ENCODE results near the gene CLEC16A.

Gene CLEC16A

GRCh38 chr16:11187522-11188023 is 243.2 kb downstream of the CLEC16A start:
- DNase-seq: no peak

- no peak for DNase-seq
Measured at GRCh38 chr16:11188801-11189740, 244.7 kb downstream of the CLEC16A start.

GRCh38 chr16:11190588-11191560 is 246.5 kb downstream of the CLEC16A start:
- no peak for DNase-seq

DNA sequence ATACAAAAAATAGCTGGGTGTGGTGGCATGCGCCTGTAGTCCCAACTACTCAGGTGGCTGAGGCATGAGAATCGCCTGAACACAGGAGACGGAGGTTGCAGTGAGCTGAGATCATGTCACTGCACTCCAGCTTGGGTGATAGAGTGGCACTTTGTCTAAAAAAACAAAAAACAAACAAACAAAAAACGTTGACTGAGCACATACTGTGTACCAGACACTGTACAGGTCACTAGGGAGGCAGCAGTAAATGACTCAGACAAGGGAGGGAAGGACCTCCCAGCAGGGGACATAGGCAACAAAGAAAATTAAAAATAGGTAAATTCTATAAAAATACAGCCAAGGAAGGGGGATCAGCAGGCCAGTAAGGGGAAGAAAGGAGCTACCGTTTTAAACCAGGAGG is 247.3 kb downstream of the CLEC16A start:
- no peak for DNase-seq

- no peak for DNase-seq
Measured at GRCh38 chr16:11193494-11193893, 249.1 kb downstream of the CLEC16A start.

DNA sequence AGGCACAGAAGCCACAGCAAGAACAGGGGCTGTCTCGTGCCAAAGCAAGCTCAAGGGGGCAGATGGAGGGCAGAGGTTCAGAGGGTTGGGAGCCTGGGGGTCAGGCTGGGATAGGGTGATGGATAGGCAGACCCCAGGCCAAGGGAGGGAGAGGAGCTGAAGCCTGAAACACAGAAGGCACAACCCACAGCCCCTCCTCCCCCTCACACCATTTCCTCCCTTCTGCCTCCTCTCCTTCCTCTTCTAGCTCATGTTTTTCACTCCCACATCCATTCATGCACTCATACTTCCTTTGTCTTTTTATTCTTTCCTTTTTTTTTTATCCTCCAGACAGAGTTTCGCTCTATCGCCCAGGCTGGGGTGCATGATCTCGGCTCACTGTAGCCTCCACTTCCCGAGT is 250.5 kb downstream of the CLEC16A start:
- no peak for DNase-seq

GRCh38 chr16:11196286-11196828 is 252.0 kb downstream of the CLEC16A start:
- DNase-seq: no peak

- DNase-seq: no peak
Measured at GRCh38 chr16:11198375-11198774, 254.0 kb downstream of the CLEC16A start.

- peak; percentile 44 for DNase-seq
Measured at GRCh38 chr16:11198828-11199227, 254.5 kb downstream of the CLEC16A start.

- no peak for DNase-seq
Measured at GRCh38 chr16:11200592-11200991, 256.2 kb downstream of the CLEC16A start.

GRCh38 chr16:11201498-11202259 is 257.3 kb downstream of the CLEC16A start:
- DNase-seq: no peak

DNA sequence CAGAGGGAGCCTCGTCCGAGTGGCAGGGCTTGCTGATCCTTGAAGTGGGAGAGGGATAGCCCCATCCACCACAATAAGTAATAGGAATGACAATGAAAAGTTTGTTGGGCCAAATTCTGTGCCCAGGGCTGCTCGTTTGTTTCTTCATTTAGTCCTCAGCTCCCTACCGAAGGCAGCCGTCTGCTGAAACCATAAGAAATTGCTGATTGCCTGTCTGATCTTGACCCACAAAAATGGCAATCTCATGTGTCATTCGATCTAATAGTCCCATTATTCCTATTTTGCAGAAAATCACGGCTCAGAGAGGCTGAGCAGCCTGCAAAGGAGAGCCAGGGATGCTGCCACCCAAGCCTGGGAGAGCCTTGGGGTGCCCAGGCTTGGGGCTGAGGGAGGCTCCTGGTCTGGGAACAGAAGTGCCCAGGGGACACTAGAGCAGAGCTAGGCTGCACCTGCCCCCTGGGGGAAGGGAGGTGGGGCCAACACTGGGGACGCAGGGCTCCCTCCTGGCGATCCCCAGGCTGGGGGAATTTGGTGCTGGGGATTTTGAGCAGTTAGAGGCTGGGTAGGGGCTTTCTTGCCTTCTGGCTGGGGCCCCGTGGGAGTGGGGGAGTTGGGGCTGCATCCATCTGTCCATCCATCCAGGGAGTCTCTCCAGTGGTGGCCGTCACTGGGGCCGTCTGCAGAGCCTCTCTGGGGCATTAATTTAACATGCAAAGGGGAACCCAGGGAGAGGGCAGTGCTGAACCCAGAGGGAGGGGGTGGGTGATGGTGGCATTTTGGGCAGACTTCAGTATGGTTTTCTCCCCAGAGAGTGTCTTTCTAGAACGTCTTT is 258.1 kb downstream of the CLEC16A start:
- no peak for DNase-seq

DNA sequence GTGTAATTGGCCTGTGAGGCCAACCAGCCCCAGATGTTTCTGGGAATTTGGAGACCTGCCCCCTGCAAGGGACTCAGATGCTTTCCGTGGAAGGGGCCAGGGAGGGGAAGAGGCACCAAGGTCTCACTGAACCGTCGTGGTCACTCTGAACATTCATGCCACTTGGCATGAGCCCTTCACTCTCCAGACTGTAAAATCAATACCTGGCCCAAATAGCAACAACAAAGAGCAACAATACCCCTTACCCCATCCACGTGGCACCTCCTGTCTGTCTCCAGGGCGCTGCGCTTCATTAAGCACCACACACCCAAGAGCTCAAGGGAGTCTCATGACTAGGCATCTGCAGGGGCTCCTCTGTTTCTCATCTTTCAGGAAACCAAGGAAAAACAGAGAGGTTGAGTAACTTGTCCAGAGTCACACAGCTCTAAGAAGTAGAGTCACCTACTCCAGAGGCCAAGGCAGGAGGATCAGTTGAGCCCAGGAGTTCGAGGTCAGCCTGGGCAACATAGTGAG is 258.8 kb downstream of the CLEC16A start:
- peak; percentile 30 for DNase-seq

GRCh38 chr16:11204513-11205047 is 260.2 kb downstream of the CLEC16A start:
- no peak for DNase-seq

DNA sequence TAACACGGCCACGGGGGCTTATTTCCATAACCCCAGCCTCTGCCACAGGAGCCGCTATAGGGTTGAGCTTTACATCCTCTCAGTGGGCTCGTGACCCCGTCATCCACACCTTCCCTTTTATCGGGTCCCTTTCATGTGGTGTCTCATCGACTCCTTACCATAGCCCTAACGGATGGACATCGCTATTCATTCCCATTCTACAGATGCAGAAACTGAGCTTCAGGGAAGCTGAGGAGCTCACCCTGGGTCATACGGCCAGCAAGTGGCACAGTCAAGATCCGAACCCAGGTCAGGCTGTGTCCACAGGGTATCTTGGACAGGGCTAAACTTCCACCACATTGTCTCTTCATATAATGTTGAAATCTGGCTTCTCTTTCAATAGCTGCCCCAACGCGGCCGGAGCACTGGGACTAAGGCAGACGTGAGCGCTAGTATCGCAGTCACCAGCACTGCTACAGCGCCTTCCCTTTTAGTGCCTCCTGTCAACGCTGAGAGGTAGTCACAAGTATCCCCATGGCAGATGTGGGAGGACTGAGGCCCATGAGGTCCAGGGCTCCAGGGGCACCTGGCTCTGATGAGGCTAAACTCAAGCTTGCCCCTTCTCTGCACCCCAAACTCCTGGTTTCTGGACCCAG is 260.8 kb downstream of the CLEC16A start:
- no peak for DNase-seq

DNA sequence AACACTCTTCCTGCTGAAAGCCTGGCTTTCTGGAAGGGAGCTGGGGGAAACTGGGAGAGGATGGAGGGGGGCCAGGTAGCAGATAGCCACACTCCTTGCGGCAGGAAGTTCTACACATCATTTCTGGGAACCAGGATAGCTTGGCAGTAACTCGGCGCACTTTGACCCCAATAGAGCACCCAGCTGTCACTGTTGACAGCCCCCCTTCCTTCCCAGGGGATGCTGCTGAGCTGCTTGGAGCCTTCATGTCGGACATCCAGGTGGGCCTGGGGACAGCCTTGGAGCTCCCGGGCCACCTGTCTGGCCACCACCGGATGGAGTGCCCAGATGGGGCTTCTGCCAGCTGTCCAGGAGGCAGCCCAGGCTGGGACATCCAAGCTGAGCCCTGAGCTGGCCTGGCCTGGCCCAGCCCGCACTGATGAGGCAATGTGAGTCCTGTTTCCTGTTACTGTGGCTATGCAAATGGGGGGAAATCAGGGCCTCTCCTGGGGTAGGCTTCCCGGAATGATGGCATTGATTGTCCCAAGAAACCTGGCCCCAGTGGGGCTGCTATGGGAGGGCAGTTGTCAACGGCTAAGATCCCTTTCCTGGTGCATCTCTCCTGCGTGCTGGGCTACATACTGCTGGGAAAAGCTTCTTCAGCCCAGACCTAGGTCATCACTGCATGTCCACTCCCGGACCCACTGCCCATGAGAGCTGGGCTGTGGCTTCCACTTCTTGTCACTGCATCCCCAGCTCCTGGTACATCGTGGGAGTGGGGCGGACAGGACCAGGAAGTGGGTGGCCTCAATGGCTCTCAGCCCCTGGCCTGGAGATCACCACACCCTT is 261.6 kb downstream of the CLEC16A start:
- DNase-seq: no peak

- DNase-seq: no peak
Measured at GRCh38 chr16:11207646-11208045, 263.3 kb downstream of the CLEC16A start.

DNA sequence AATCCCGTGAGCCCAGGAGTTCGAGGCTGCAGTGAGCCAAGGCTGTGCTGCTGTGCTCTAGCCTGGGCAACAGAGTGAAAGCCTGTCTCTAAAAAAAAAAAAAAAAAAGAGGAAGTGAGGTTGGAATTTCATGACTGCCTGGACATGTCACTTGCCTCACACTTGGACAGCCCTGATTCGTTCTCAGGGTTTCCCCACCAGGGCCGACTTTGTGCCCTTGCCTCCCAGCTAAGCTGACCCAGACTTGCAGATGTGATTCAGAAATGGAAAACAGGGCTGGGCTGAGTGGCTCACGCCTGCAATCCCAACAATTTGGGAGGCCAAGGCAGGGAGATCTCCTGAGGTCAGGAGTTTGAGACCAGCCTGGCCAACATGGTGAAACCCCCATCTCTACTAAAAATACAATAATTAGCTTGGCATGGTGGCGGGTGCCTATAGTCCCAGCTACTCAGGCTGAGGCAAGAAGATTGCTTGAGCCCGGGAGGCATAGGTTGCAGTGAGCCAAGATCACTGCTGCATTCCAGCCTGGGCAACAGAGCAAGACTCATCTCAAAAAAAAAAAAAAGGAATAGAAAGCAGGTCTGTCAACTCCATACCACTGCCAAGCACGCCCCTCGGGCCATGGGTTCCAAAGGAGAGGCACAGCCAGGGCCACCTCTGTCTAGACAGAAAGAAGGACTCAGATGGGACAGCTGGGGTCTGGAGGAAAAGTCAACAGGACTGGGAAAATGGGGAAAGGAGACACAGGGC is 264.7 kb downstream of the CLEC16A start:
- no peak for DNase-seq

DNA sequence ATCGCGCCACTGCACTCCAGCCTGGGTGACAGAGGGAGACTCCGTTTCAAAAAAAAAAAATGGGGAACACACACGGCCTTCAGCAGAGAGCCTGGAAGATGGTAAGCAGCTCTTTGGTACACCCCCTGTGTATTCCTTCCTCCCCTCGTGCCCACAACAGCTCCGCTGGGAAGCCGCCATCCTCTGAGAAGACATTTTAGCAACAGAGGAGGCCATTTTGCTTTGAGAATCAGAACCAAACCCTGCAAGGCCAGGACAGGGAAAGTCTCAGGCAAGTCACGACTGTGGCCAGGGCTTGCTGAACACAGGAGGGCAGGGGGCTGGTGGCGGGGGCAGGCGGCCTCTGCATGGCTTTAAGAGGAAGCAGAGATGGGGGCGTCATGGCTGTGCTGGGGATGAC is 265.9 kb downstream of the CLEC16A start:
- no peak for DNase-seq

Data from NCI-H146 (cell line).